NCI-H2227 (cell line): ENCODE data around the gene METTL25B.

Source experiments
- DNase-seq: peaks from one replicate; lab custom pipeline; 2025; ENCODE audit not compliant: unreplicated experiment; lab: John Stamatoyannopoulos, UW

Gene METTL25B

DNA sequence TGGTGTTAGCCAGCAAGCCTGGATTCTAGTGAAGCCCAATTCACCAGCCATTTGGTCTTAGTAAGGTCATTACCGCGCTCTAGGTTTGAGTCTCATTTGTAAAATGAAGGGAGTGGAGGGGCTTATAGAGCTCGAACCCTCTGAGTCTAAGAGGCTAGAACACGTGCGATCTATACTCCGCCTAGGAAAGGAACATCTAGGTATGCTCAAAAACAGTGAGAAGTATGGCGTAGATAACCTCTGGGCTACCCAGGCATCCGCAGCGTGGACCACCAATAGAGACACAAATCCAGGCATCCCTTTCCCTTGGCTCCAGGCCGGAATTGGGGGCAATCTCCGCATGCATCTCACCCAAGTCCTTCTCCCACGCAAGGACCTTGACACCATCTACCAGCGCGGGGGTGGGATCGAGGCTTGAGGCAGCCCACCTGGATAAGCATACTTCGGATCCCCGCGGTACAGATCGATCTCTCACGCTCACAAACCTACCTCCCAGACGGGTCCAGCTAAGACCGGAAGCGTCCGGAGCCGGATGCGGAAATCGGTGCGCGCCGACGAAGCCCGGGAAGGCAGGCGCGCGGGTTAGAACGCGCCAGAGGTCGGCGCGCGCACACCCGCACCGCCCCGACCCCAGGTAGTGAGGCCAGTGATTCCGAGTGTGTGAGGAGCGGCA, at the start of gene METTL25B:
Gene METTL25B (plus strand): TSS at position 544 of the 673 bp plus-strand sequence. CDS start 636 bp downstream, outside the sequence.
- peak; percentile 93 for DNase-seq

DNA sequence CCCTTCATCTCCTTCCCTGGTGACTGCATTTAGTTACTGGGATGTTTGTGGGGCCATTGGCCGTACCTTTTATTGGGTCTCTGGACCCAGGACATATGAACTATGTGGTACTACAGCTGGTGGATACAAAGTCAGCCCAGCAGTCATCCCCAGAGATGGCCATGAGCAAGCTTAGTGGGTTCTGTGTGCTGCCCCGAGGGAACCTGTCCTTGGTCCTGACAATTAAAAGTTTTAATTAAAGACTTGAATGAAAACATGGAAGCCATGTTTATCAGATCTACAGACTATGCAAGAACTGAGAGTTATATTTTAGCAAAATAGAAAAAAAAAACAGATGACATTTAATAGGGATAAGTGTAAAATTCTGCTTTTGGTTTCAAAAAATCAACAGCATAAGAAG, 48.2 kb upstream of the METTL25B start:
- no peak for DNase-seq

- no peak for DNase-seq
Observed at GRCh38 chr1:156681196-156681960, 46.9 kb upstream of the METTL25B start.

- no peak for DNase-seq
Observed at GRCh38 chr1:156682166-156682890, 45.9 kb upstream of the METTL25B start.

- DNase-seq = no peak
Observed at GRCh38 chr1:156684227-156684782, 44.0 kb upstream of the METTL25B start.

DNA sequence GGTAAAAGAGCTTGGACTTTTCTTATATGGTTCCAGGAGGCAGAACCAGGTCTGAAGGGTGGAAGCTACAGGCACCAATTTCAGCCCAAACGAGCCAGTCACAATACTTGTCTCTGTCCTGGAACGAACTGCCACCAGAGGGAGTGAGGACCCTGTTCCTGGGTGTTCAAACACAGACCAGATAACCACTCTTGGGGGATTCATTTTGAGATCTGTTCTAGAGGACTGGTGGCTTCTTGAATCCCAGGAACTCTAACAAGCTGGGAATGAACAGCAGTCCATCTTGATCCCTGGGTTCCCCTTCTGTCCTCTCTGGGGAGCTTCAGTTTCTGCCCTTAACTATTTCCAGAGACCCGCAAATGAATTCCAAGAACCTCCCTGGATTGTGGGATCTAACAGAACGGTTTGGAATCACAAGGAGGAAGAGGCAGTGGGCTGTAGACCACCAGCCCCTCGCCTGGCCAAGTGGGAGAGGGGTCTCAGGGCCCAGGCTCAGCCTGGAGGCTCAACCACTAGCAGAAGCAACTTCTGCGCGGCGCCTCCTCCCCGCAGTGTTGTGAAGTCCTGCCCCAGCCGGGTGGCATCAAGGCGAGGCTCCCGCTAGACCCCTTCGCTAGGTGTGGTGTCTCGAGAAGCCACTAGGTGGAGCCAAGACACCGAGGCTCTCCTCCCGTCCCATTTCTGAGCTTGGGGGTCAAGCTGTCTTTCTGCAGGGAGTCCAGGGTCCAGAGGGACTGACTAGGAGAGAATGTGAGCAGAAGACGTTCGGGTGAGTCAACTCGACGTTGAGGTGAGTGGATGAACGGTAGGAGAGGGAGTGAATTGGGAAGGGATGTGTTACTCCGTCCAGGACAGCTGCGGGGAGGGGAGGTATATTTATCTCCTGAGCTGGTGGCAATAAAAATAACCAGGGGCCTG, 39.0 kb upstream of the METTL25B start:
- DNase-seq = peak; percentile 92

DNA sequence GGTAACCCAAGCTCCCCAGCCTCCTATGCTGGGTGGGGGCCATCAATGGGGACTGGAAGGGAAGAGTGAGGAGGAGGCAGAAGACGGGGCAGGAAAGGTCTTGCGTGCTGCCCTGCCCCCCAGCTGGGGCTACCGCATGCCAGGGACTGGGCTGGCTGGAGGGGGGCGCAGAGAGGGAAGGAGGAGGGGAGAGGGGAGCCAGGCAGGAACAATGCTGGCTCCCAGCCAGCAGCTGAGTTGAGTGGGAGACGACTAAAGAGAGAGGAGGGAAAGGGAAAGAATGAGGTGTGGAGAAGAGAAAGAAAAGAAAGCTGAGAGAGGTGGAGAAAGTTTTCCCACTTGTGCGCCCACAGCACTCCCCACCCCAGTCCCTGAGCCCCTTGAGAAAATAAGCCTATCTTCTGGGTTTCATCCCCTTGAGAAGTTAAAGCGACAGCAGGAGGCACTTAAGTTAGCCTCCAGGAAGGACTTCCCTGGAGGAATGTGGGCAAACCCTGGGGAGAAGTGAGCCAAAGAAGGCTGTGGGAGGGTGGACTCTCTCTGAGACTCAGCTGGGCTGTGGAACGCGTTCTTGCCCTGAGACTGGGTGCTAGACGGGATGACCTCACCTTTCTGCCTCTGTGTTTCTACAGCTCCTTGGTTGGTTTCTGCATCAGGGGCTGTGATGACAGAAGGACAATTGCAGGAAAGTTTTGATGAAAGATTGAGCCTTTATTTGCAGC, 38.2 kb upstream of the METTL25B start:
- DNase-seq = peak; percentile 46

- no peak for DNase-seq
Observed at GRCh38 chr1:156690675-156691036, 37.6 kb upstream of the METTL25B start.

- DNase-seq = no peak
Observed at GRCh38 chr1:156691191-156691590, 37.1 kb upstream of the METTL25B start.

DNA sequence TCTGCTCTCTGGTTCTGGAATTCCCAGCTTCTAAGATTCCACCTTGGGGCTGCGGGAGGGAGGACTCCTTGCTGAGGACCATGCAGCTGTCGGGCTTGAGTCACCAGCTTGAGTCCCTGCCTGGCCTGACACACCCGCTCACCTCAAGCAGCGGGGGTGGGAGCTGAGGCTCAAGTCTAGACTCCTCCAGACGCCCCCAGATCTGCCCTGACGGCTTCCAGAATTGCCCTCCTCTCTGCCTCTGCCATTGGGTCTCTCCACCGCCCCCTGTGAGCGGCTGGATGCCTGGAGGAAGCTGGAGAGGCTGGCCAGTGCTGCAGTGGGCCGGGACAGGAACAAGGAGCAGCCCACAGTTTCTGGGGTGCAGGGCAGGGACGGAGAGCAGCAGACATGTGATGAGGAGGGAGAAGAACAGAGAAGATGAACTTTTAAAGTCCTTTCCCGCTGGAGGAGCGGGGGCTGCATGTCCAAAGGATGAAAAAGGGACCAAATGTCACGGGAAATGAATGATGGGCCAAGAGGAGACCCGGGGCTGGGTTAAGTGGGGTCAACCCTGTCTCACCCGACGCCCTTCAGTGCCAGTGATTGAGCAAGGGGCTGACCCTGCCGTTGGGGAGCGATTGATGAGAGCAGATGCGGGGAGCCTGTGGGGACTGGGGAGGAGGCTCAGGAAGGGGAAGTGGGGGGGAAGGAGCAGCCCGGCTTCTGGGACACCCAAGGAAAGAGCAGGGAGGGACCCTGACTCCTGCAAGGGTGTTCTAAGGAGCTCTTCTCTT, 36.4 kb upstream of the METTL25B start:
- peak; percentile 49 for DNase-seq

DNA sequence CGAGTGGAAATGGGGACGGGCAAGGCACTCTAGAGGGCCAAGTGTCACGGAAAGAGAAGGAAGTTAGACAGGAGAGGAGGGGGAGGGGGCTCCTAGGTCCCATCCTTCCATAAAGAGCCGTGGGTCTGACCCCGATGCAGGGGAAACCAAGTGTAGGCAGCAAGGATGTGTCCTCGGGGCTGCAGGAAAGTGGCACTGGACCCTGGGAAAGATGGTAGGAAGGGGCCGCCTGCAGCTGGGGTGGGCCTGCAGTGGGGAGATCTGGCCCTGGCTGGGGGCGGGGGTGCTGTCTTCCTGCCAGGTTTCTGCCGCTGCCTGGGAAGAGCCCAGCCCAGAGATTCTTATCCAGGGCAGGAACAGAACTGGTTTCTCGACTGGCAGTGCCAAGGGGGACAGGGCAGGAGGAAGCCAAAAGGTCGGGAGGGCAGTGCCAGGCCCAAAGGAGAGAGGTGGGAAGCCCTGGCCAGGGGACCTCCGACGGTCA, 35.8 kb upstream of the METTL25B start:
- no peak for DNase-seq

GRCh38 chr1:156692925-156693847, 35.1 kb upstream of the METTL25B start:
- peak; percentile 89 for DNase-seq

GRCh38 chr1:156693848-156694689, 34.2 kb upstream of the METTL25B start:
- DNase-seq = no peak

DNA sequence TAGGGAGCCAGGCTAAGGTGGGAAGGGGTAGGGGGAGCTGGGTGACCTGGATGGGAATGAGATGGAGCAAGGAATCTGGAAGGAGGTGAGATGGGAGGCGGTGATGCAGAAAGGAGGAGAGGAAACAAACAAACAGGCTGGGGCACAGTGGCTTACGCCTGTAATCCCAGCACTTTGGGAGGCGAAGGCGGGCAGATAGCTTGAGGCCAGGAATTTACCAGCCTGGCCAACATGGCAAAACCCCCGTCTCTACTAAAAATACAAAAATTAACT, 33.6 kb upstream of the METTL25B start:
- no peak for DNase-seq

GRCh38 chr1:156696755-156697154, 31.5 kb upstream of the METTL25B start:
- DNase-seq = no peak

DNA sequence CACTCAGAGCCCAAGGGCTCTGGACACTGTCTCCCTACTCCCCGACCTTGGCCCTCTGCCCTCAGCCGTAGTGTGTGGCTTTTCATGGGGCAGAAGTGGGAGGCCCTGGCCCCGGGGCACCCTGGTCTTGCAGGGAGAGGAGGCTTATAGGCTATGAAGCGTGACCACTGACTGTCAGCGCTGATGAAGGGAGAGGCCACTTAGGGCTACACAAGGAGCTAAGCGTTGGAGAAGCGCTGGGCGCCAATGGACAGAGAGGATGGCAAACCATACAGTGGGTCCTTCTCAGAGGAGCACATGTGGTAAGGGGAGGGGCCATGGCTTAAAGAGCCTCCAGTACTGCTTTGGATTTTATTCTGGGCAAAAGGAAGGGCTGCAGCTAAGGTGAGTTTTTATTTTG, 30.8 kb upstream of the METTL25B start:
- DNase-seq = peak; percentile 48

GRCh38 chr1:156698995-156699394, 29.3 kb upstream of the METTL25B start:
- no peak for DNase-seq
